HG03135 (cell line): ENCODE data around the gene KCNMB3.

Experiments used
- ATAC-seq: cut with Tn5 transposase; IDR thresholded peaks from one replicate; pipeline ENCODE4 v1.9.1; 2021; ENCODE audit warnings: mild to moderate bottlenecking, moderate library complexity; ENCODE audit not compliant: unreplicated experiment

KCNMB3 gene

DNA sequence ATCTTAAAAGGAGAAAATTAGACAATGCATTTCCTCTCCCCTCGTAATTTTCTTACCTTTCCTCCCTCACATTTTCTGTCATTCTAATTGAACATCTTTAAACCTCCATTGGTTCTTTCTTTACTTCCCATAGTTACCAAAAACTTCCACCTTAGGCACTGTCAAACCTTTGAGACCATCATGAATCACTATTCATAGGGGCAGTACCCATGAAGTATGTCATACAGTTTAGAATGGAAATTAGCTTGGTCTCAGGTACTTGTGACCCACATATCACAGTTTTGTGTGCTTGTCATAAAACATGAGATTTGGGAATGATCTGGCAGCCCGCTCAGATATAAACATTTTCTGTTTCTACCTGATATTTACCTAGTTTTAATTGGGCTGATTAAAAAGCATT is 50.1 kb downstream of the KCNMB3 start:
- ATAC-seq: no peak

DNA sequence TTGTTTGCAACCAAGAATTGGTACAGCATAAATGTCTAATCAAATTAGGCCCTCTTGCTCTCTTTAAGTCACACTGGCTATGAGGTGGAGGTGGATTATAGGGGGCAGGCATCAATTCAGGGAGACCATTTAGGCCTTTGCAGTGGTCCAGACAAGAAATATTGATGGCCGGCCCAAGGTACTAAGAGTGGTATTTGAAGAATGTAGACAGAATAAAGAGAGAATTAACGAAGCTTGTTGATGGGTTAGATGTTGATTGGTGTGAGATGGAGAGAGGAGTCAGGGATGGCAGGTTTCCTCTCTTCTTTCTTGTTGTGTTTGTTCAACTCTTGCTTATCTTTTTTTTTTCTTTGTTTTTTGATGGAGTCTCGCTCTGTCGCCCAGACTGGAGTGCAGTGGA is 54.2 kb downstream of the KCNMB3 start:
- ATAC-seq: no peak

- ATAC-seq: peak; percentile 83
Measured at GRCh38 chr3:179196098-179196497, 54.8 kb downstream of the KCNMB3 start.

GRCh38 chr3:179194931-179195330 is 56.0 kb downstream of the KCNMB3 start:
- ATAC-seq: no peak
